ENCODE measurements around the gene C11orf65.
"Not testable (repeated sequence)": the region's sequence is repeated elsewhere in the genome, so short reads cannot be mapped to it uniquely, and the experiment has no call there.

Gene C11orf65

DNA sequence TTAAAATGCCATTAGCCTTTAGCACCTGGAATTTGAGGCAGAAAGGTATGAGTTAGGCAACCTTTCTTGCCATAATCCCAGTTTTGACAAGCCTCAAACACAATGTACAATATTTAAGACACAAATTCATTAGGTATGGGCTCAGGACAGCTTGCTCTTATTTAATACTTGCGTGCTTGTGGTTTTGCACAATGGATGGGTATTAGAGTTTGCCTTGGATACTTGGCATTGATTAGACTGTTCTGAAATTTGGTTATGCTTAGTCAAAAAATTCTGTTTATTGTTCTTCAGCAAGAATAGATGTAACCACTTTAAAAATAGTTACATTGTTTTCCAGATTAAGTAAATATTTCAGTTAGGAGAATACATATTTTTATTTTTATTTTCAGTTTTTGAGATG is 5.4 kb upstream of the C11orf65 start:
- no peak for DNase-seq (ENCODE audit: low read depth)

DNA sequence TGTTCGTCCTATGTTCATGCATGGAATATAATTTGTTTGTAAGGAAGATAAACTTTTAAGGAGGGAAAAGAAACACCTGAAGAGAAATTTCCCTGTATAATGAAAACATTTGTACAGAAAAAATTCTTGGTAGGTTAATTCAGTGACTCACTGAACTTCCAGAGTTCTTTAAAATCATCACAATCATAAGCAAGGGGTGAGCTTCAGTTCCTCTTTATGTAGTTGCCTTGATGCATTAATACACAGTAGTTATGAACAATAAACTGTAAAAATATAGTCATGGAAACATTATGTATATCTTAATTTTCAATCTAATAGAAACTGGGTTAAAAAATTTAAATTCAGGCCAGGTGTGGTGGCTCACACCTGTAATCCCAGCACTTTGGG is 1.1 kb upstream of the C11orf65 start:
- DNase-seq (ENCODE audit: low read depth): no peak

DNA sequence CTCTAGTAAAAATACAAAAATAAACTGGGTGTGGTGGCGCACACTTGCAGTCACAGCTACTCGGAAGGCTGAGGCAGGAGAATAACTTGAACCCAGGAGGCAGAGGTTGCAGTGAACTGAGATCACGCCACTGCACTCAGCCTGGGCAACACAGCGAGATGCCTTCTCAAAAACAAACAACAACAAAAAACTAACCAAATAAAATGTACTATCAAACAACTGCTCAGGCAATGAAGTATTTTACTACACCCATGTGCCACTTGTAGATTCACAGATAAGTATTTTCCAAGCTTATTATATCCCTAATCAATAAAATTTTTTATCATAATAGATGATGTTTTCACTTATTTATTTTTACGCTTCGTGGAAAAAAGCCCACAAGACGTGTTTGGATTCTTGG is 924 bp downstream of the C11orf65 start:
- no peak for DNase-seq (ENCODE audit: low read depth)

DNA sequence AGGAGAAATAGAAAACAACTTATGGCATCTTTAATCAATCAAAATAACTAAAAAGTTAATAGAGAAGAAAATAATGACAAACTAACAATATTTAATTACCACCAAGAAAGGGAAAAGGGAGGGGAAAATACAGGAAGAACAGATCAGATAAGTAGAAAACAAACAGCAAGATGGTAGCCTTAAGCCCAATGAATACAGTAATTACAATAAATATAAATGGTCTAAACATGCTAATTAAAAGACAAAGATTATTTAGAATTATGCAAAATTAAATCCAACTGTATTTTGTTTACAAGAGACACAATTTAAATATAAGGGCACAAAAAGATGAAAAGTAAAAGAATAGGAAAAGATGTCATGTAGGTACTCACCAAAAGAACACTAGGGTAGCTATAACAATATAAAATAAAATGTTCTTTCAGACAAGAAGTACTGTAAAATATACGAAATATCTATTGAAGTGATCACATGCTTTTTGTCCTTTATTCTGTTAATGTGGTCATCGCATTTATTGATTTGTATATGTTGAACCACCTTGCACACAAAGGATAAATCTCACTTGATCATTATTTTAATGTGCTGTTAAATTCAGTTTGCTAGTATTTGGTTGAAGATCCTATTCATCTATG is 14.0 kb downstream of the C11orf65 start:
- no peak for DNase-seq (ENCODE audit: low read depth)

DNA sequence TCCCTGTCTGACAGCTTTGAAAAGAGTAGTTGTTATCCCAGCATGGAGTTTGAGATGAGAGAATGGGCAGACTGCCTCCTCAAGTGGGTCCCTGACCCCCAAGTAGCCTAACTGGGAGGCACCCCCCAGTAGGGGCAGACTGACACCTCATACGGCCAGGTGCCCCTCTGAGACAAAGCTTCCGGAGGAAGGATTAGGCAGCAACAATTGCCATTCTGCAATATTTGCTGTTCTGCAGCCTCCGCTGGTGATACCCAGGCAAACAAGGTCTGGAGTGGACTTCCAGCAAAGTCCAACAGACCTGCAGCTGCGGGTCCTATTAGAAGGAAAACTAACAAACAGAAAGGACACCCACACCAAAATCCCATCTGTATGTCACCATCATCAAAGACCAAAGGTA is 25.9 kb downstream of the C11orf65 start:
- not testable (repeated sequence) for DNase-seq (ENCODE audit: low read depth)

DNA sequence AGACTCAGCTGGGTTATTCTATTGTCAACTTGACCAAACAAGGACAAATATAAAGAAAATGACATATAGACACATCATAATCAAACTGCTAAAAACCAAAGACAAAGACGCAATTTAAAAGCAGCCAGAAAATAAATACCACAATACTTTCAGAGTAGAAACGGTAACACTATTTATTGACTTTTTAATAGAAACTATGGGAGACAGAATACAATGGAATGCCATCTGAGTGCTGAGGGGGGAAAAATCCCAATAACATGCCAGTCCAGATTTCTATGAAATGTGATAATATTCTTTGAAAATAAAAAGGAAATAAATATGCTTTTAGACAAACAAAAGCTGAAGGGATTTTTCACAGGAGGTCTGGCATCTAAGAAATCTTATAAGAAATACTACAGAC is 30.7 kb downstream of the C11orf65 start:
- DNase-seq (ENCODE audit: low read depth): no peak

DNA sequence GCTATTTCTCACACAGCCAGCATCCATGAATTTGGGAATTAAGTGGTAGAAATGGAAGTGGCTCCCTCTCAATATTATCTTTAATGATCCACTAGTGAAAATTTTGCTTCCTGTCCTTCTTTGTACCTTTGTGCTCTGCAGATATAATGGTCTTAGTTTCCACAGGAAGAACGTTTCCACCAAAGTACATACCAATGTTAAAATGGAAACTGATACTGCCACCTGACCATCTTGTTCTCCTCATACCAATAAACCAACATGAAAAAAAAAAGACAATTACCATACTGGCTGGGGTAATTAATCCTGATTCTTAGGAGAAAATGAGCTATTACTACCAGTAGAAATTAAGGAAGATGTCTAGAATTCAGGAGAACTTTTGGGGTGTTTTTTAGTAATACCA is 32.3 kb downstream of the C11orf65 start:
- no peak for DNase-seq (ENCODE audit: low read depth)

DNA sequence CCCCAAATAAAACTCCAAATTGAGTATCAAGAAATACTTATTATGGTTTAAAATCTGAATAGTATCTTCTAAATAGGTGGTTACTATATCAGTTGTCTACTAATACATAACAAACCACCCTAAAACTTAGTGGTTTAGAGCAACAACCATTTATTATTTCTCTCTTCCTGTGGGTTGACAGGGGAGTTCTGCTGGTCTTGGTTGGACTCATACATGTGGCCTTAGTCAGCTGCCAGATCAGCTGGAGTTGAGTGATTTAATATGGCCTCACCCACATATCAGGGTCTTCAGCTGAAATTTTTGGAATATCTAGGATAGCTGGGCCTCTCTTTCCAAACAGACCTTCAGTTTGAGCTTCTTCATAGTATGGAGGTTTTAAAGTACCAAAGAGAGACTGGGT is 34.5 kb downstream of the C11orf65 start:
- DNase-seq (ENCODE audit: low read depth): no peak

DNA sequence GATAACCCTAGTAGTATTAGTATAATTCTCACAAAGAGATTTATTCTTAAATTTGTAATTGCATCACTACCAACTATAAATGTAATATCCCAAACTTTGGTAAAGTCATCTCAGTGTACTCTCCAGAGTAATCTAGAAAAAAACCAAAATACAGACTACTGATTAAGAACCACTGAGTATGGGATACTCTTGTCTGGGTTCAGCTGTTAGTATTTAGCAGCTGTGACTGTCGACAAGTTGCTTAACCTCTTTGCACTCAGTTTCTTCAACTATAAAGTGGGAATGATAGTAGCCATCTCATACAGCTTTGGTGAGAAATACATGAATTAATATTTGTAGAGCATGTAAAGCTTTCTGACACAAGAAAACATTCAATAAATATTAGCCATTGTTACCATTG is 35.3 kb downstream of the C11orf65 start:
- no peak for DNase-seq (ENCODE audit: low read depth)

DNA sequence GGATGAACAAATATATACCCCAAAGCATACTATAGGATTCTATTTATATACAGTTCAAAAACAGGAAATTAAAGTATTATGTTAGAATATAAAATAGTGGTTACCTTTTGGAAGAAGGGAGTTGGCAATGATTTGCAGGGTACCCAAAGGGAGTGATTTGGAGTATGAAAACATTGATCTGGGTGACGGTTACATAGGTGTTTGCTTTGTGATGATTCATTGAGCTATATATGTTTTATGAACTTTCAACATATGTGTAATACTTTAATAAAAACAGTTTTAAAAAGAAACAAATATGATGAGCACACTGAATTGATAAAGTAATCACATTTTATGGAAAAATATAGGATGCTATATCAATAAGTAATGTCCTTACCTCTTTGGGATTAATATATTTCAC is 36.0 kb downstream of the C11orf65 start:
- no peak for DNase-seq (ENCODE audit: low read depth)

DNA sequence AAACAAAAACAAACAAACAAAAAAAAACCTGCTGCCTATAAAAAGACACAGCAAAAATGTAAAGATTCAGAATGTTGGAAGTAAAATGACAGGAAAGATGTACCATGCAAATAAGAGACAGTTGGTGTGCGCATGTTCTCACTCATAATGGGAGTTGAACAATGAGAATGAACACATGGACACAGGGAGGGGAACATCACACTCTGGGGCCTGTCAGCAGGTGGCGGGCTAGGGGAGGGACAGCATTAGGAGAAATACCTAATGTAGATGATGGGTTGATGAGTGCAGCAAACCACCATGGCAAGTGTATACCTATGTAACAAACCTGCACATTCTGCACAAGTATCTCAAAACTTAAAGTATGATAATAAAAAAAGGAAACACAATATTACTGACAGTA is 49.8 kb downstream of the C11orf65 start:
- DNase-seq (ENCODE audit: low read depth): not testable (repeated sequence)

DNA sequence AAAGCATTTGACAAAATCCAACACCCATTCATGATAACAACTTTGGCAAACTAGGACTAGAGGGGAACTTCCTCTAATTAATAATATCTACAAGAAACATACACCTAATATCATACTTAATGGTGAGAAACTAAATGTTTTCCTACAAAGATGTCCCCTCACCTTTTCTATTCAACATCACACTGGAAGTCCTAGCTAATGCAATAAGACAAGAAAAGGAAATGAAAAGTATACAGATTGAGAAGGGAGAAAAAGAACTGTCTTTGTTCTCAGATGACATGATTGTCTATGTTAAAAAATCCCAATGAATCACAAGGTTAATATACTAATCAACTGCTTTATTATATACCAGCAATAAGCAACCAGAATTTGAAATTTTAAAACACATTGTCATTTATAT is 52.4 kb downstream of the C11orf65 start:
- no peak for DNase-seq (ENCODE audit: low read depth)

DNA sequence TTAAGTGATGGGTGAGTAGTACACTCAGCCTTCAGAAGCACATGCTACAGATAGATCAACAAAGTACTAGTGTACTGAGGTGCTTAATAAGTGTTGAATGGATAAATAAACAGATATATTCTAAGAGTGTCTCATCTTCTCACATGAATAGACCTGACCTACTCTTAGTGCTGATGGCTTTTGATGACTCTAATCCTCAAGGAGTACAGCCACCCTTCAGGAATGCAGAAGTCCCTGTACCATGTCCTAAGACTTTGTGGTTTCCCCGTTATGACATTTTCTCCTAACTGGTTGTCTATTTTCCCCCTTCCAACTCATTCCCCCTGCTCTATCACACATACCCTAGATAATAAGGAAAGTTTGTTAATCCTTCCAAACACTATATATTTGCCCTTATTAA is 61.6 kb downstream of the C11orf65 start:
- DNase-seq (ENCODE audit: low read depth): no peak

DNA sequence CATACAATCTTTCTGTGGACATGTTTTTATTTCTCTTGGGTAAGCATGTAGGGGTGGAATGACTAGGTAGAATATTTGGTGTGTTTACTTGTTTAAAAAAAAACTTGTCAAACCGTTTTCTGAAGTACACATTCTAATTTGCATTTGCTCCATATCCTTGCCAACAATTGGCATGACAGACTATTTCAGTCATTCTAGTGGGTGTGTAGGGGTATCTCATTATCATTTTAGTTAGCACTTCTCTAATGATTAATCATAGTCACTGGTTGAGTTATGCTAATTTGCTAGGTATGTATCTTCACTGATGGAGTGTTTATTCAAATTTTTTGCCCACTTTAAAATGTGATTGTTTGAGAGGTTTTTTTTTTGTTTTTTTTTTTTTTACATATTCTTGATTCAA is 64.3 kb downstream of the C11orf65 start:
- DNase-seq (ENCODE audit: low read depth): no peak

DNA sequence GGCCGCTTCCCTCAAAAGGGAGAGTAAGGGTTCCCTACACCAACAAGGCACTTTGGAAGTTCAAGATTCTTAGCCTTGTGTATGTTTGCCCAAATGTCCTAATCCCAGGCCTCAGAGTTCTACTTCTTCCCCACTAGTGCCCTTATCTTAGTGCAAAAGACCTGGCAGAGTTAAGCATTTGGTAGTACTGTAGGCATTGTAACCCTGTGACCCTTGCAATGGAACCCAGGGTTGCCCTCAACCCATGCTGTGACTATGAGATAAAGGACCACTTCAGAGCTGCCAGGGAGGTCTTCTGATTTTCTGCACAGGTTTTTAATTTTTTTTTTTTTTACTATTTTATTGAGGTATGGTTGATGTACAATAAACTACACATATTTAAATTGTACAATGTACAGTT is 65.1 kb downstream of the C11orf65 start:
- DNase-seq (ENCODE audit: low read depth): no peak

DNA sequence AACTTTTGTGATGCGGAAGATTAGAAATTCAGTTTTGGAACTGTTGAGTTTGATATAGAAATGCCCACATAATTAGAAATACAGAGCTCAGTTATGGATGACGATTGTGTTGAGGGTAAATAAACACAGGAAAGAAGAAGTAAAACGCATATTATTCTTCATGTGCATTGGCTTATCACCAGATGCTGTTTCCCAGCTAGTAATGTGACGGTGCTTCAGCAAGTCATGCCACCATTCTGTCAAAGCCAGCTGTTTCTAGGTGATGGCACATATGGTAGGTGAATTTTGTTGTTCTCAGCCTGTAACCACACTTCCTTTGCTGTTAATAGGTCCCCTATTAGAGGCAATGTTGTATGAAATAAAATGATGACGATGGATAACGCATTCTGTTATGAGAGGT is 68.9 kb downstream of the C11orf65 start:
- no peak for DNase-seq (ENCODE audit: low read depth)

DNA sequence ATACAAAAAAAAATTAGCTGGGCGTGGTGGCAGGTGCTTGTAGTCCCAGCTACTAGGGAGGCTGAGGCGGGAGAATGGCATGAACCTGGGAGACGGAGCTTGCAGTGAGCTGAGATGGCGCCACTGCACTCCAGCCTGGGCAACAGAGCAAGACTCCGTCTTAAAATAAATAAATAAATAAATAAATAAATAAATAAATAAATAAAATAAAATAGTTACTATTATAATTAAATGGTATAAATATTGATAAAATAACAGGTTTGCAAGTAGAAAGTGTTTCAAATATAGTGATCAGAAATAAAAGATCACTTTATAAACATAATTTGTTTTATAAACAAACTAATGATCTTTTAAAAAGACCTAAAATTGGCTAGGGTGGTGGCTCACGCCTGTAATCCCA is 70.7 kb downstream of the C11orf65 start:
- DNase-seq (ENCODE audit: low read depth): not testable (repeated sequence)

DNA sequence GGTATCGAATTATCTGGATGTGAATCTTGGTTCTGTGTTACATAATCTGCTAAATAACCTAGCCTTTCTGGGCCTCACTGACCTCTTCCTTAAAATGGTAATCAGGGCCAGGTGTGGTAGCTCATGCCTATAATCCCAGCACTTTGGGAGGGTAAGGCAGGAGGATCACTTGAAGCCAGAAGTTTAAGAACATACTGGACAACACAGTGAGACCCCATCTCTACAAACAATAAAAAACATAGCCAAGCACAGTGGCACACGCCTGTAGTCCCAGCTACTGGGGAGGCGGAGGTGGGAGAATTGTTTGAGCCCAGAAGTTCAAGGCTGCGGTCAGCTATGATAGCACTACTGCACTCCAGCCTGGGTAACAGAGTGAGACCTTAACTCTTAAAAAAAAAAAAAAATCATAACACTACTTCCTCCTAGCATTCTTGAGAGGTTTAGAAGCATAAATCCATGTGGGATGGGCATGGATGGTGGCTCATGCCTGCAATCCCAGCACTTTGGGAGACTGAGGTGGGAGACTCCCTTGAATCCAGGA is 72.5 kb downstream of the C11orf65 start:
- DNase-seq (ENCODE audit: low read depth): no peak

DNA sequence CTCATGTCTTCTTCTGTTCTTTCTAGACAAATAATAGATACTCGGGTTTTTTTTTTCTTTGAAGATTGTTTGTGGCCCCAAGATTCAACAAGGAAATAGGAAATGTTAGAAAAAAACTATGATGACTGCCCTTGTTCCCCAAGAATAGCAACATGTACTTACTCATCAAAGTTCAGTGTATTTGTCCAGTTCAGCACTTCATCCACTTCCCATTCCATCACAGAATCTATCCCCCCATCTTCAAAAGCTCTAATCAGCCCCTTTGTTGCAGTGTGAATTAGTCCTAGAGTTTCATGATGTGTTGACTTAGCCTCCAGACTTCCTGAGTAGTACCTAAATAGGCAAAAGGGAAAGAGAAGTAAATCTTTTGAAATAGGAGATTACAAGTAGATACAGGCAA is 74.3 kb downstream of the C11orf65 start:
- DNase-seq (ENCODE audit: low read depth): no peak

DNA sequence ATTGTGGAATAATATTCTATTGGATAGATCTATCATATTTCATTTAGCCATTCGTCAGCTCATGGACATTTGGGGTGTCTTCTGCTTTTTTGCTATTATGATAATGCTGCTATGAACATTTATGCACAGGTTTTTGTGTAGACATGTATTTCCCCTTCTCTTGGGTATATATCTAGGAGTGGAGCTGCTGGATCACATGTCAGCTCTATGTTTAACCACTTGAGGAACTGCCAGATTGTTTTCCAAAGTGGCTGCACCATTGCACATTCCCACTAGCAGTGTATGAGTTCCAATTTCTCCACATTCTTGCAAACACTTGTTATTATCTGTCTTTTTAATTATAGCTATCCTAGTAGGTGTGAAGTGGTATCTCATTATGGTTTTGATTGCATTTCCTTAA is 75.0 kb downstream of the C11orf65 start:
- no peak for DNase-seq (ENCODE audit: low read depth)

DNA sequence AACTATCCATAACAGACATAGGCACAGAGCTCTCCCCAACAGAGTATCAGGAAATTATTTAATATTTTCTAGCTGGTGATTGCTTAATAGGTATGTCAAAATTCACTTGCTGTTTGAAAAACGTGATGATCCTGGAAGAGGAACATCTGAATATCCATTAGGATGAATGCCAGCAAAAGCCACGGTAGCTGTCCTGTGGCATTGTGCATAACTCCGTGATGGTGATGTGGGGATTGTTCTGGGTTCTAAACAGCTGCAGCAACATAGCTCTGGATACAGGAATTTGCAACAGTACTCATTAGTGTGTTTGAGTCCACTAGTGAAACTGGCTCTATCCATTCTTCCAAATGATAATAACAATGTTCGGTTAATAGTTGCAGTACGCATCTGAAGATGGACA is 78.8 kb downstream of the C11orf65 start:
- no peak for DNase-seq (ENCODE audit: low read depth)

DNA sequence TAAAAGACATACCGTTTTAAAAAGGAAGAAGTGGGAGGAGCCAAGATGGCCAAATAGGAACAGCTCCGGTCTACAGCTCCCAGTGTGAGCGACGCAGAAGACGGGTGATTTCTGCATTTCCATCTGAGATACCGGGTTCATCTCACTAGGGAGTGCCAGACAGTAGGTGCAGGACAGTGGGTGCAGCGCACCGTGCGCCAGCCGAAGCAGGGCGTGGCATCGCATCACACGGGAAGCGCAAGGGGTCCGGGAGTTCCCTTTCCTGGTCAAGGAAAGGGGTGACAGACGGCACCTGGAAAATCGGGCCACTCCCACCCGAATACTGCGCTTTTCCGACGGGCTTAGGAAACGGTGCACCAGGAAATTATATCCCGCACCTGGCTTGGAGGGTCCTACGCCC is 93.8 kb downstream of the C11orf65 start:
- not testable (repeated sequence) for DNase-seq (ENCODE audit: low read depth)

DNA sequence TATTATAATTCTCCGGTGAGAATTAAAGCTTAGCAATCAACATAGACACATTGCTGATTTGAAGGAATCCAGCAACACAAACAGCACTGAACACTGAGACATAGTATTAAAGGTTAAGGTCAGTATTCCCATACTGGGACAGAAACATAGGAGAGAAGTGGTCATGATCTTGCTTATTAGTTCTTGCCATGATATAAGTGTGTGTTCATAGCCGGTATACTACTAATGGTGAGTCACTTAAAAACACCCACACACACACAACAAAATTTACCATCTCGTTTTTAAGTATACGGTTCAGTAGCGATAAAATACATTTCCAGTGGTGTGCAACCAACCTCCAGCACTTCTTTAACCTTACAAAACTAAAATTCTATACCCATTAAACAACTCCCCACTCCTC is 96.3 kb downstream of the C11orf65 start:
- DNase-seq (ENCODE audit: low read depth): no peak

DNA sequence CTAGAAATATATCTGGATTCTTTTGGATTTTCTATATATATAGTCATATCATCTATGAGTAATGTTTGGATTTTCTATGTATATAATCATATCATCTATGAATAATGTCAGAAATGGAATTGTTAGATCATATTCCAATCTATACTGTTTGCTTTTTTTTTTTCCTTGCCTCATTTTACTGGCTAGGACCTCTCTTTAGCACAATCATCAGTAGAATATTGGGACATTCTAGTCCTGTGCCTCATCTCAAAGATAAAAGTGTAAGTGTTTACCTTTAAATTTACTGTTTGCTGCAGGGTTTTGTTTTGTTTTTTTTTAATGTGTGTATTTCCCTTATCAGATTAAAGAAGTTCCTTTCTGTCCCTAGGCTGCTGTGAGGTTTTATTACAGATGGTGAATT is 97.0 kb downstream of the C11orf65 start:
- DNase-seq (ENCODE audit: low read depth): no peak

DNA sequence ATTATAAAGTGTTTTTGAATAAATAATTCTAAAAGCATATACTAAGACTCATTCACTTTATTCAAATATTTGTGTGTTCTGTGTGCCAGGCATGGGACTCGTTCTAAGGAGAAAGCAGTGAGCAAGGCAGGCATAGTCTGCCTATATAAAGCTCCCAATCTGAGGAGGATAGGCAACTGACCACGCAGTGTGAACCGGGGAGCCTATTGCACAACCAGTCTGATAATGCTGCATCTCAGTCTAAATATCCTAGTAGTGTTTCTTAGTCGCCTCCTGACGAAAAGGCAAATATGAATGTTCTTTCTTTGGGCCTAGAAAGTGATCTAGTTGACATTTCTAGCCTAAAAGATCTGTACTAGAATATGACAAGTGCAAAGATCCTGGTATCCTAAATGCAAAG is 98.3 kb downstream of the C11orf65 start:
- no peak for DNase-seq (ENCODE audit: low read depth)

All from stimulated activated CD8-positive, alpha-beta memory T cell treated with anti-CD3 and anti-CD28 coated beads, Interleukin-15, amount 100 ng/mL, for 1 hour (primary cell).